ENCODE data around the gene PRR16.

DNA sequence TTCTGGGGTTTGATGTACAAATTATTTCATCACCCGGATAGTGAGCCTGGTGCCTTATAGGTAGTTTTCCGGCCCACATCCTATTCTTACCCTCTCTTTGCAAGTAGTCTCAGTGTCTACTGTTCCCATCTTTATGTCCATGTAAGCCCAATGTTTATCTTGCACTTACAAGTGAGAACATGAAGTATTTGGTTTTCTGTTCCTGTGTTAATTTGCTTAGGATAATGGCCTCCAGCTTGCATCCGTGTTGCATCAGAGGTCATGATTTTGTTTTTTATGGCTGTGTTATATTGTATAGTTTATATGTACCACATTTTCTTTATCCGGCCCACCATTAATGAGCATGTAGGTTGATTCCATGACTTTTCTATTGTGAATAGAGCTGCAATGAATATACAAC is 136.5 kb downstream of the PRR16 start:
- TF ChIP-seq, protein P1, sequence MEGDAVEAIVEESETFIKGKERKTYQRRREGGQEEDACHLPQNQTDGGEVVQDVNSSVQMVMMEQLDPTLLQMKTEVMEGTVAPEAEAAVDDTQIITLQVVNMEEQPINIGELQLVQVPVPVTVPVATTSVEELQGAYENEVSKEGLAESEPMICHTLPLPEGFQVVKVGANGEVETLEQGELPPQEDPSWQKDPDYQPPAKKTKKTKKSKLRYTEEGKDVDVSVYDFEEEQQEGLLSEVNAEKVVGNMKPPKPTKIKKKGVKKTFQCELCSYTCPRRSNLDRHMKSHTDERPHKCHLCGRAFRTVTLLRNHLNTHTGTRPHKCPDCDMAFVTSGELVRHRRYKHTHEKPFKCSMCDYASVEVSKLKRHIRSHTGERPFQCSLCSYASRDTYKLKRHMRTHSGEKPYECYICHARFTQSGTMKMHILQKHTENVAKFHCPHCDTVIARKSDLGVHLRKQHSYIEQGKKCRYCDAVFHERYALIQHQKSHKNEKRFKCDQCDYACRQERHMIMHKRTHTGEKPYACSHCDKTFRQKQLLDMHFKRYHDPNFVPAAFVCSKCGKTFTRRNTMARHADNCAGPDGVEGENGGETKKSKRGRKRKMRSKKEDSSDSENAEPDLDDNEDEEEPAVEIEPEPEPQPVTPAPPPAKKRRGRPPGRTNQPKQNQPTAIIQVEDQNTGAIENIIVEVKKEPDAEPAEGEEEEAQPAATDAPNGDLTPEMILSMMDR (IDR thresholded peaks at IDR 0.05): no peak
- TF ChIP-seq POLR2A (IDR thresholded peaks at IDR 0.05): no peak
- no peak for TF ChIP-seq EP300 (IDR thresholded peaks at IDR 0.05)

Data from sigmoid colon (tissue), 4 donors.